SK-N-SH (cell line): ENCODE results near the gene LNPEP. TPM values are rescaled to one million over a fixed set of nuclear protein-coding genes. Genes with fewer than 3 reads are reported as not detected.

Experiments
- CTCF ChIA-PET: fragments of 300-600, 350-600 bp; formaldehyde crosslinking; extraction: SDS; loops from one replicate; lab custom pipeline; 2021; lab: Yijun Ruan, JAX
- POLR2A ChIA-PET: fragments of 350-600 bp; sonication (Branson Sonifier 250); formaldehyde crosslinking; extraction: SDS; loops from one replicate; lab custom pipeline; 2020; ENCODE audit warnings: antibody characterized with exemption, inconsistent platforms; lab: Yijun Ruan, JAX
- DNase-seq: peaks from one replicate; pipeline ENCODE4 v3.0.0; 2012
- H2AFZ ChIP-seq: fragments of 200-600 bp; sonication (generic); 2 replicates; pipeline ENCODE4 v1.8.1; 2016; ENCODE audit warnings: antibody characterized with exemption, mild to moderate bottlenecking, low read depth
- H3F3A ChIP-seq: fragments of 200-600 bp; sonication (generic); replicated peaks from 2 replicates; pipeline ENCODE3; 2016; ENCODE audit warnings: antibody characterized with exemption, mild to moderate bottlenecking; ENCODE audit not compliant: insufficient read depth
- H3K27ac ChIP-seq, 2 experiments: fragments of 200-500 bp in 1 of 2; fragments of 200-600 bp in 1 of 2; sonication (Bioruptor generic) in 1 of 2; sonication (generic), shearing (Covaris generic) in 1 of 2; 2 replicates each; pipeline versions ENCODE4 v1.5.1 to v1.6.1; 2014 to 2016; ENCODE audit warnings: low read depth in 2 of 2, inconsistent platforms in 1 of 2, low read length in 1 of 2, mild to moderate bottlenecking in 1 of 2, mixed read lengths in 1 of 2
- H3K27me3 ChIP-seq: fragments of 200-600 bp; sonication (generic), shearing (Covaris generic); 2 replicates; pipeline ENCODE4 v1.6.1; 2016; ENCODE audit warnings: mixed run types; ENCODE audit not compliant: insufficient read depth
- H3K36me3 ChIP-seq, 2 experiments: fragments of 200-500 bp in 1 of 2; fragments of 200-600 bp in 1 of 2; sonication (Bioruptor generic) in 1 of 2; sonication (generic) in 1 of 2; replicated peaks in 1 of 2; 2 replicates each; pipeline versions ENCODE3 to v1.5.1; 2014 to 2016; ENCODE audit warnings: low read length in 1 of 2, mild to moderate bottlenecking in 1 of 2; ENCODE audit not compliant: insufficient read depth in 2 of 2, control insufficient read depth in 1 of 2
- H3K4me1 ChIP-seq, 2 experiments: fragments of 200-500 bp in 1 of 2; fragments of 200-600 bp in 1 of 2; sonication (Bioruptor generic) in 1 of 2; sonication (generic), shearing (Covaris generic) in 1 of 2; 2 replicates each; pipeline versions ENCODE4 v1.5.1 to v1.6.1; 2014 to 2016; ENCODE audit warnings: low read depth in 1 of 2, low read length in 1 of 2, mixed run types in 1 of 2; ENCODE audit not compliant: insufficient read depth in 2 of 2, control insufficient read depth in 1 of 2
- H3K4me2 ChIP-seq: fragments of 200-600 bp; sonication (generic), shearing (Covaris generic); 2 replicates; pipeline ENCODE4 v1.6.1; 2017; ENCODE audit warnings: mixed run types
- H3K4me3 ChIP-seq, 2 experiments: fragments of 200-500 bp in 1 of 2; fragments of 200-600 bp in 1 of 2; sonication (Bioruptor generic) in 1 of 2; sonication (generic), shearing (Covaris generic) in 1 of 2; 2 replicates each; pipeline versions ENCODE4 v1.5.1 to v1.8.1; 2014 to 2016; ENCODE audit warnings: low read depth in 2 of 2, inconsistent platforms in 1 of 2, low read length in 1 of 2, mild to moderate bottlenecking in 1 of 2, mixed read lengths in 1 of 2, moderate library complexity in 1 of 2
- H3K79me2 ChIP-seq: fragments of 200-600 bp; sonication (generic); 2 replicates; pipeline ENCODE4 v1.8.1; 2017; ENCODE audit warnings: mild to moderate bottlenecking; ENCODE audit not compliant: insufficient read depth
- H3K9ac ChIP-seq: fragments of 200-600 bp; sonication (generic); 2 replicates; pipeline ENCODE4 v1.6.1; 2017; ENCODE audit warnings: mixed run types
- H3K9me2 ChIP-seq: fragments of 200-600 bp; sonication (generic); 2 replicates; pipeline ENCODE4 v1.6.1; 2017; ENCODE audit warnings: mixed run types
- H3K9me3 ChIP-seq: fragments of 200-600 bp; sonication (generic); 2 replicates; pipeline ENCODE4 v1.6.1; 2017; ENCODE audit warnings: mixed run types, mild to moderate bottlenecking, moderate library complexity
- H4K20me1 ChIP-seq: fragments of 200-600 bp; sonication (generic); 2 replicates; pipeline ENCODE4 v1.6.1; 2017; ENCODE audit warnings: mild to moderate bottlenecking, mixed run types; ENCODE audit not compliant: insufficient read depth
- EP300 ChIP-seq, 2 experiments: IDR thresholded peaks; 2 replicates each; pipeline versions ENCODE4 v1.4.0 to v1.6.1; 2012; ENCODE audit warnings: borderline replicate concordance in 1 of 2, low read depth in 1 of 2, low read length in 1 of 2
- EZH2phosphoT487 ChIP-seq: fragments of 200-600 bp; sonication (generic); IDR thresholded peaks from 2 replicates; pipeline ENCODE4 v1.6.1; 2017; ENCODE audit warnings: low read depth, mixed run types, mild to moderate bottlenecking, antibody characterized with exemption, moderate library complexity, borderline replicate concordance
- FOXM1 ChIP-seq: IDR thresholded peaks from 2 replicates; pipeline ENCODE4 v1.4.0; 2012; ENCODE audit warnings: low read depth, mild to moderate bottlenecking
- GABPA ChIP-seq: IDR thresholded peaks from 2 replicates; pipeline ENCODE4 v1.4.0; 2012; ENCODE audit warnings: low read depth, mild to moderate bottlenecking
- IRF3 ChIP-seq: fragments of 150-350 bp; IDR thresholded peaks from 2 replicates; pipeline ENCODE4 v1.6.1; 2016; ENCODE audit warnings: mild to moderate bottlenecking, low read depth, low read length
- MXI1 ChIP-seq: IDR thresholded peaks from 2 replicates; pipeline ENCODE4 v1.6.1; 2012; ENCODE audit warnings: mild to moderate bottlenecking, low read depth, low read length, improper control_type of control experiment
- NRF1 ChIP-seq: IDR thresholded peaks from 2 replicates; pipeline ENCODE4 v1.6.1; 2012; ENCODE audit warnings: low read depth, mild to moderate bottlenecking, low read length
- PBX3 ChIP-seq: IDR thresholded peaks from 2 replicates; pipeline ENCODE4; 2012
- POLR2AphosphoS5 ChIP-seq: IDR thresholded peaks from 2 replicates; pipeline ENCODE4 v1.6.1; 2012; ENCODE audit warnings: low read depth, low read length
- RFX5 ChIP-seq: IDR thresholded peaks from 2 replicates; pipeline ENCODE4 v1.6.1; 2012; ENCODE audit warnings: mild to moderate bottlenecking, improper control_type of control experiment, low read length
- TCF12 ChIP-seq: IDR thresholded peaks from 2 replicates; pipeline ENCODE4 v1.4.0; 2012
- ZBTB33 ChIP-seq: IDR thresholded peaks from 2 replicates; pipeline ENCODE4 v1.4.0; 2012; ENCODE audit warnings: low read depth, borderline replicate concordance
- WGBS: methylation state at CpG from one replicate; pipeline ENCODE4 v1.1.6; 2017; ENCODE audit warnings: low lambda C conversion rate; 5-methylcytosine and 5-hydroxymethylcytosine counted together
- polyA plus RNA-seq, 3 experiments: library from polyadenylated mRNA; depleted of rRNA; stranded (reverse); fragments of >200 nt; gene quantifications; 2 replicates each; pipeline ENCODE4 v1.2.3, GENCODE V29; 2012

The LNPEP gene
- polyA plus RNA-seq, 1 of the 3 experiments (the other 2 are of a cell fraction): 4.3 TPM

- TF ChIP-seq RFX5 (no peak), FOXM1 (no peak), EZH2phosphoT487 (no peak)
These were observed 16.4 kb downstream of the LNPEP start (continued) for GRCh38 chr5:96952118-96952750.

GRCh38 chr5:96952974-96953730 is 17.3 kb downstream of the LNPEP start:
- Histone ChIP-seq H3K36me3 (peaks cover 0 to 2% of the 10 kb centered on the region in 2 experiments), H3K9ac (no peak overlapping the region), H3K9me2 (no peaks in the 10 kb centered on the region), H3K9me3 (no peaks in the 10 kb centered on the region), H4K20me1 (no peaks in the 10 kb centered on the region)
- CTCF ChIA-PET: no interaction called here
- TF ChIP-seq ZBTB33 (no peak), EP300 (IDR thresholded peaks at IDR 0.05; ENCODE audit: borderline replicate concordance in 1 of 2, low read depth in 1 of 2, low read length in 1 of 2) (no peak), PBX3 (no peak), POLR2AphosphoS5 (no peak), IRF3 (no peak), NRF1 (no peak), GABPA (no peak), MXI1 (no peak), TCF12 (no peak)
- TF ChIP-seq, all 33 proteins: peak for 0
- DNase-seq: no peak
- H3K27me3 ChIP-seq: no peaks in the 10 kb centered on the region
- POLR2A ChIA-PET: no interaction called here
- H3K4me1 ChIP-seq: peaks cover 2 to 3% of the 10 kb centered on the region in 2 experiments; a peak in 3 of 4 replicates
- H3K4me2 ChIP-seq: no peak overlapping the region
- H3K79me2 ChIP-seq: peaks cover 70% of the 10 kb centered on the region
- H3K27ac ChIP-seq: no peak overlapping the region; a peak in 1 of 4 replicates
- 82% methylated on average over 7 of the region's 7 CpGs for WGBS
- no peak overlapping the region for H2AFZ ChIP-seq
- H3F3A ChIP-seq: peaks cover 3% of the 10 kb centered on the region
- H3K4me3 ChIP-seq: no peak overlapping the region
